GM21576 (cell line): ENCODE measurements around the gene CDHR2.
"Not testable (repeated sequence)": the region's sequence is repeated elsewhere in the genome, so short reads cannot be mapped to it uniquely, and the experiment has no call there.

ENCODE experiments used
- ATAC-seq: cut with Tn5 transposase; IDR thresholded peaks from one replicate; pipeline ENCODE4 v1.9.1; 2021; ENCODE audit warnings: mild to moderate bottlenecking, moderate library complexity; ENCODE audit not compliant: unreplicated experiment

The CDHR2 gene

DNA sequence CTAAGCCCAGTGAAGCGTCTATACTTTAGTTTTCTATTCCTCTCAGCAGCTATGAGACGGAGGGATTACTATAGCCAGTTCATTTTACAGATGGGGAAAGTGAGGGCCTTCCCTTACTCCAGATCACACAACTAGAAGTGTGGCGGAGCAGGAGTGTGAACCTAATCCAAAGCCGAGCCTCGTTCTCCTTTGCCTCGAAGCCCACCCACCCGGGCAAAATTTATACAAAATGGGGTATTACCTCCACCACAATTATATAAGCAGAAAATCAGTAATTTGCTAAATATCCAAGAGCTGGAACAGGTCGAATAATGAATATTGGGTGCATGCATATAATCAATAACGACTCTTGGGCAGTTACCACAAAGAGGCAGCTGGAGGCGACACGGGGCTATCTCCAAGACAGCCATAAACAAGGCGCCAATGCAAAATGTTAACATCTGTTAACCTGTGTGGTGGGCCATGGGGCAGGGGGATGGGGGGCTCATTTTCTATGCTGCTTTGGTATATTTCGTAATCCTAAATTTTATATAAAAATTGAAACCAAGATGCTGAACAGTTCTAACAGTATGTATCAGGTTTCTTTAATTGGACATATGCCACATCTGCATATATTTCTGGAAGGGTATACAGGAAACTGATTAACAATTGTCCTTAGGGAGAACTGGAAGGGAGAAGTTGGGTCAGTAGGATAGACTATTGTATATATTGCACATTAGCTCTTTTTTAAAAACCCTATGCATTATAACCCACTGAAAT lies 10.7 kb upstream of the CDHR2 start:
- ATAC-seq: no peak

DNA sequence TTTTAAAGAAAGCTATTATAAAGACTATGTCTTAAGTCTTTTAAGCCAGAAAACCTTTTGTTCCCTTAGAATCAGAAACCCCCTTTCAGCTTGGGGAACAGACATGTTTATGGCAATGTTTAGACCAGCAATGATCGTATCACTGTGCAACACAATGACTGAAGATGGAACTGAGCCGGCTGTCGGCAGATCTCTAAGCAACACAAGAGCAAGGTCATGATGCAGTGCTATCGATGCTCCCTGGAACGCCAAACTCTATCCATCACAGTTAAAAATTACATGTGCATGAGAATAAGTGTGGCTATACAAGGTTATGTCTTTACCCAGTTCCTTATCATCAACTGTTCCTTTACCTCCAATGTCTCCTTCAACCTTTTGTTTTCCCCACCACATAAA lies 10.2 kb upstream of the CDHR2 start:
- no peak for ATAC-seq

DNA sequence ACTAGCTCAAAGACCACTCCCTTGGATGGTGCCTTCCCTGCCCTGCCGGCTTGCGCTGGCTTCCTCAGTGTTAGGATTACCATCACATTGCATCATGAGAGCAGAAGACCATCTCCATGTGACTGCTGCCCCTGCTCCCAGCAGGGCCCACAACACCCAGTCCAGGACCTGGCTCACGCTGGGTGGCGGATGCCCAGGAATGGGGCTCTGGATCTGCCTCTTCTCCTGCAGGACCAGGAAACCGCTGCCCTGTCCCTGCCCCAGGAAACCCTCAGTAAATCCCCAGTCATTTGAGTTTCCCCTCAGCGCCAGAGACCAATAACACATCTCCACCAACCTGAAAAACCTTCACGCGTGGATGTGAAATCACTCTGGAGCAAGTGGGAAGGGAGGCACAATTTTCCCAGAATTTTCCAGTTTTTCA lies 8.7 kb upstream of the CDHR2 start:
- ATAC-seq: no peak

DNA sequence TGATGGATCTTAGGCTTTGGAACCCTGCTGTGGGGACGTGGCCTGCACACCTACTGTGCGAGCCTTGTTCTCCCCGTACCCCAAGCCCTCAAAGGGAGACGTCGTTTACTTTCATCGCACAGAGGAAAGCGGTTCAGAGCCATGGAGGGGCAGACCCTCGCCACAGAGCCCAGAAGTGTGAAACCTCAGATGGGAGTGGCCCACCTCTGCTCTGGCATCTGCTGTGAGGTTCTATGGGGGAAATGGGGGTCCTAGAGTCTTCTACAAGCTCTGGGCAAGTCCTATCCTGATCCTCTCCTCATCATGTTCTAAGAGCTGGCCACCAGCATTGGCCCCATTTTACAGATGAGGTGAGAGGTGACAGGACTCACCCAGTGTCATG lies 8.2 kb upstream of the CDHR2 start:
- no peak for ATAC-seq

DNA sequence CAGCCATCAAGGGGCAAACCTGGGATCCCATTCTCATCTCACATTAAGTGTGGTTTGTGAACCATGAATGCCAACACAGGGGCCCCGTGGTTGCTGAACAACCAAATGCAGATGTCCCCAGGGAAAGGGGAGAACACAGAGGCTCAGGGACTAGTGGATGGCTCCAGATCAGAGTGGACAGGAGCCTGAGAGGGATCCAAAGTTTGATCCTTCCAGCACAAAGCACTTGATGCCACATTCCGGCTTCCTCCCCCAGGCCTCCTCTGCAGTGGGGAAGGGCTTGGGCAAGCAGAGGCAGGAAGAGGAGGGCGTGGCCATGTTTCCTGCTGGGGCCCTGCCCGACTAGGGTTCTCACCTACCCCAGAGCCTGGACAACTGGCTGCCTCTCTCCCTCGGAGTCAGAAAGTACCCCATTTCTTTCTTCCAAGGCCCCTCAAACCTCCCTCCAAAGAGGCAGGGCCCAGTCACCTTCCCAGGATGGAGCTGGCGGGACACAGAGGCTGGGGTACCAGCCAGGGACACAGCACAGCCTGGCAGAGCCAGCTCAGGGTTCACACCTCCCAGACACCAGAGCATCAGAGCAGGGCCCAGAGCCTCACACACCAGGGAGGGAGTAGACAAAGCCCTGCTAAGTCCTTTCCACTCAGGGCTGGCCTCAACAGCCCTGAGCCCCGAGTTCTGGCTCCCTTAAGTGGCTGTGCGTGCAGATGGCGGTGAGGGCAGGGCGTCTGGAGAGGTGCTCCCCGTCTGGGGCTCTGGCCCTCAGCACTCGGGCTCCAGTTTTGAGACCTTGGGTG lies 7.6 kb upstream of the CDHR2 start:
- ATAC-seq: no peak

DNA sequence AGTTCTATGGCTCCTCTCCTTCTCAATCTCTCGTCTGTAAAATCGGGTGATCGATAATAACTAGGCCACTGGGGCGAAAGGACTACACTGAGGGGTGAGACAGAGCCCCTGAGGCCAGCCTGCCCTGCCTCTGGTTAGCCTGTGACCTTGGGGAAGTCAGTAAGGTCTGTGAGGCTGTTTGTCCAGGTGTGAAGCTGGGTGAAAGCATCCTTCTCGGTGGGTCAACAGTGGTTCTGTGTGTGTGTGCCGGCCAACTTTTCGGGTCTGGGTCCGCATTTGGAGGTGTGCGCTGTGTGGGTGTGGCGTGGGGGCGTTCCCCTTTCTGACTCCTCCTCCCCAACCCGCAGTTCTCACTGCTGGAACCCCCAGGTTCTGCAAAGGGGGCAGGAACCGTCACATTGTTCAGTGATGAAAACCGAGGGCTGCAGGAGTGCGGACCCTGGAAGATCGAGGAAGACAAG lies 7.0 kb upstream of the CDHR2 start:
- ATAC-seq: no peak

DNA sequence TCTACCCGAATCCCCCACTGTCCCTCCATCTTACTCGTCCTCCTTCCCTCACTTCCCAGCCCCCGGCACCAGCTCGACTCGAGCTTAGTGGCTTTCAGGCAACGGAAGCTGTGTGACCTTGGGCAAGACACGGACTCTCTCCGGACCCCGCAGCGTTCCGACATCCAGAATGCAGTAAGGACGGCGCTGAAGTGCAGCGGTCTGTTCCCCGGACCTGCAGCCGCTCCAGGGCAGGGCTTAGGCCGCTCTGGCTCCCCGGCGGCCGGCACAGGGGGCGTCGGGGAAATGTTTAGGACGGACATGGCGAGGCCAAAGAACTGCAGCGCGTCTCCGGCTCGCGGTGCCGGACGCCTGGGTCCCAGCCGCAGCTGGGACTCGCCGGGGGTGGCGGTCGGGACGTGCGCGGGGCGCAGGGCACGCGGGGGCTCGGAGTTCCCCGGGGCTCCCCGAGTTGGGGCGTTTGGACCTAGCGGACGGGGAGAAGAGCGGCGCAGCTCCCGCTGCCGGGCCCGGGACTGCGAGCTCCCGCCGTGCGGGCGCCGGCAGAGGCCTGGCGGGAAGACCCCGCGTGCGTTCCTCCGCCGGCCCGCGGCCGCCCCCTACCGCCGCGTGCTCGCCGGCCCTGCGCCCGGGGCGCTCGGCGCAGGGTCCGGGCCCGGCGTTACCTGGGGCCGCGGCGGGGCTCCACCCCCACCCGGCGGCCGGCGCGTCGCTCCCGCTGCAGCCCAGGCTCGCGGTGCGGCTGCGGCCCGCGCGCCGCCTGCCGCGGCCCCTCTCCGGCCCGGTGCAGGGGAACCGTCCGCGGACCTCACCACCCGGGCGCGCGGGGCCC lies 6.3 kb upstream of the CDHR2 start:
- ATAC-seq: peak; percentile 46

DNA sequence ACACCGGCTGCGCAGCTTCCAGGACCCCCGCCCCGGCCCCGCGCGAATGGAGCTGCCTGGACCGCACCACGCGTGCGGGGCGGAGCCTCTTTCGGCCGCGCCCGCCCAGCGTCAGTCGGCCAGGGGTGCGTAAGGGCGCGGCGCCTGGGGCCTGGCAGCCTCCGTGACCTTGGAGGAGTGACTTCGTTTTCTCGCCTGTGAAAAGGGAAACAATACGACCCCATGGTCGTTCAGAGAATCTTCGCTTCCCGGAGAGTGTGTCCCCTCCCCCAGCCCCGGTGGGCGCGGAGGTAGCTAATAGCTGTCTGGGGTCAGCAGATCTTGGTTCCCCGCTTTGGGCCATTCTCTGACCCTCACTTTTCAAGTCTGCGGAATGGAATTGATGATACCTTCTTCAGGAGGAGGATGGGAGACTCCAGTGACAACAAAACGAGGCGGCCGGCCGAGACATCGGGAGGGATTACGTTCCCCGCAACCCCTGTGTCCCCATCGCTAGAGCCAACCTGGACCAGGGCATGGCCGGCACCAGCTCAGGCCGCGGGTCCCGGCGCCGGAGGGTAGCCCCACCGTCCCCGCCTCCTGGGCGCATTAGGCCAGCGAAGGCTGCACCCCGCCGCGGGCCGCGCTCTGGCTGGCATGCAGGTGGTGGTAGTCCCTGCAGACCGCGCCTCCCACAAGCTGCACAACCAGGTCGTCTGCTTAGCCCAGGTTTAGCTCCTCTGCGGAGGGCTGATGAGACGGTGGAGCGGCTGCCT lies 5.5 kb upstream of the CDHR2 start:
- ATAC-seq: peak; percentile 54

DNA sequence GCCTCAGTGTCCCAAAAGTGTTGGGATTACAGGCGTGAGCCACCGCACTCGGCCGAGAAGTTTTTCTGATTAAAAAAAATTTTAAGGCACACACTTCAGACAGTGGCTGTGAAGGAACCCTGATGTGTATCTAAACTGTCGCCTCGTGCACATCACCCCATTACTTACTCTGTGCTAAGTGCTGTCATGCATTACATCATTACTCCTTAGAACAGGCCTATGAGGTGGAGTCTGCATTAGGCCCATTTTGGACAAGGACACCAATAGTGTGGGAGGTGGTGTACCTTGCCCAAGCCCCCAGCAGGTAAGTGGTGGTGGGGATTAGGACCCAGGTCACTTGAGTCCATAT lies 3.8 kb upstream of the CDHR2 start:
- ATAC-seq: no peak

DNA sequence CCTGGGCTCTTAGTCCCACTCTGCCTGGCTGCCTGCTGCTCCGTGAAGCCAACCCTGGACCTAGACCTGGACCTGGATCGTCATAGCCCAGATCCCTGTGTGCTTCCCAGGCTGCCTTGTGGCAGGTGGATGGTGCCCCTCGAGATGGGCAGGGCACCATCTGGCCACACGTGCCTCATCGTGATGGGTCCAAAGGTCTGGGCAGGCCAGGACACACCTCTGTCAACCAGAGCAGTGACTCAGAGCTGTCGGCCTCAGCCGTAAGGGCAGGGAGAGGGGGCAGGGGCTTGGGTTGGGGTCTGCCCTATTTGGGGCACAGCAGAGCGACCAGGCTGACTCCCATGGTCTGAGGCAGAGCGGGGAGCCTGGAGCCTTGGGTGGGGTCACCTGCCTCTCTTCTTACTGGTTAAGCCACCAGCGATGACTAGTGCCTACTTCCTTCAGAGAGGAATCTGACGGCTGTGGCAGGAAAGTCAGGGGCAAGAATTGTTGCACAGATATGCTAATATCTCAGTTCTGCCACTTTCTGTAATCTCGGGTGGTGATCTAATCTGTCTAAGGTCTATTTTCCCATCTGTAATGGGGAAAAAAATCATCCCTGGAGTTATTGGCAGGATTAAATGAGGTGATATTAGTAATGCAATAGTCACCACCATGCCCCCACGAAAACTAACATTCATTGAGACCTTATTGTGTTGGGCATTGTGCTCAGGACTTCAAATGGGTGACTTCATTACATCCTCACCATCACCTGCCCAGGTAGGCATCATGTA lies 3.2 kb upstream of the CDHR2 start:
- ATAC-seq: no peak

DNA sequence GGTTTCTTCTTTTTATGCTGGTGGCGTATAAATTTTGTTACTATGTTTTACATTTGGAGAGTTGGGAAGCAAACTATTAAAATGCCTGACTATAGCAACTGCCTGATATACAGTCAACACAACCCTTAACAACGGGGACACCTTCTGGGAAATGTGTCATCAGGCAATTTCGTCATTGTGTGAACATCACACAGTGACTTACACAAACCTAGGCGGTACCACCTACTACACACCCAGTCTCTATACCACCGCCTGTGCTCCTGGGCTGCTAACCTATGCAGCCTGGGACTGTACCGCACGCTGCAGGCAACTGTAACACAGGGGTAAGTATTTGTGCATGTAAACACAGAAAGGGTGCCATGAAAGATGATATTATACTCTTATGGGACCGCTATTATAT lies 1.3 kb upstream of the CDHR2 start:
- ATAC-seq: no peak

DNA sequence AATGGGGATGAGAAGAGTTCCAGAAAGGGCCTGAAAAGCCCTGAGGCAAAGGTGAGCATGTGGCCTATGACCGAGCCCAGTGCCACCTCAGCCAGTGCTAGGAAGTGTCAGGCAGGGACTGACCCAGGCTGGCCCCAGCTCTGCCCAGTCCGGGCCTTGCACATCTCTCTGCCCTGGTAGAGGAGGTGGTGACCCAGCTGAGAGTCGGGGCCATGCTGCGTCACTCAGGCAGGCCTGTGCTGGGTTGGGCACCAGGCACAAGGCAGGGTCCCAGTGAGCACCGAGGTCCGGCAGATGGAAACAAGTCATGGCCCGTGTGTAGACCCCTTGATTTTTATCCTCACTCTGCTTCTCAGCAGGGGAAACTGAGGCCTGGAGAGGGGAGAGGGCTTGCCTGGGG lies 729 bp downstream of the CDHR2 start:
- ATAC-seq: no peak

DNA sequence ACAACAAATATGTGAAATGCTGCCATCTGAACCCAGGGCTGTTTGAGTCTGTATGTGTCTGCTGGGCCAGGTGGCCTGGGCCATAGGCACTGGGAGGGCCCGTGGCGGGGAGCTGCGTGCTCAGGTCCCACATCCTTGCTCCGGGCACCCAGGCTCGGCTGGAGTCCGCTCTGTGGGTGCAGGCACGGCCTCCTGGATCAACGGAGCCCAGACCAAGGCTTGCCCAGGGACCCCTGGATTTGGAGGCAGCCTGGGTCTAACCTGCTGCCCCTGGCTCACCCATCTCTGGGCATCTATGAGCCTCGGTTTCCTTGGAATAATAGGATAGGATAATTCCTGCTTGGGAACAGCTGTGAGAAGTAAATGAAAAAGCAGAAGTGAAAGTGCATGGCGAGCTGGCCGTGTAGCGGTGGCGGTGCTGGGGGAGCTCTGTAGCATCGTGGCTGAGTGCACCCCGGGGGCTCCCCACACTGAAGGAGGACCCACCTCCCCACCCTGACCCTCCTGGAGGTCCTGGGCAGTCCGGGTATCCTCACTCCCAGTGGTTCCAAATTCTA lies 1.2 kb downstream of the CDHR2 start:
- no peak for ATAC-seq

DNA sequence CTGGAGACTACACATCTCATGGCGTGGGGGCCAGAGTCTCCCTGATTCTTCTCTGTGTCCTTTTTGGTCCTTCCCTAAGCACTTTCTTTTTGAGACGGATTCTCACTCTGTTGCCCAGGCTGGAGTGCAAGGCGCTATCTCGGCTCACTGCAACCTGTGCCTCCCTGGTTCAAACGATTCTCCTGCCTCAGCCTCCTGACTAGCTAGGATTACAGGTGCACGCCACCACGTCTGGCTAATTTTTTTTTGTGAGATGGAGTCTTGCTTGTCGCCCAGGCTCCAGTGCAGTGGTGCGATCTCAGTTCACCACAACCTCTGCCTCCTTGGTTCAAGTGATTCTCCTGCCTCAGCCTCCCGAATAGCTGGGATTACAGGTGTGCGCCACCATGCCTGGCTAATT lies 1.8 kb downstream of the CDHR2 start:
- ATAC-seq: not testable (repeated sequence)

DNA sequence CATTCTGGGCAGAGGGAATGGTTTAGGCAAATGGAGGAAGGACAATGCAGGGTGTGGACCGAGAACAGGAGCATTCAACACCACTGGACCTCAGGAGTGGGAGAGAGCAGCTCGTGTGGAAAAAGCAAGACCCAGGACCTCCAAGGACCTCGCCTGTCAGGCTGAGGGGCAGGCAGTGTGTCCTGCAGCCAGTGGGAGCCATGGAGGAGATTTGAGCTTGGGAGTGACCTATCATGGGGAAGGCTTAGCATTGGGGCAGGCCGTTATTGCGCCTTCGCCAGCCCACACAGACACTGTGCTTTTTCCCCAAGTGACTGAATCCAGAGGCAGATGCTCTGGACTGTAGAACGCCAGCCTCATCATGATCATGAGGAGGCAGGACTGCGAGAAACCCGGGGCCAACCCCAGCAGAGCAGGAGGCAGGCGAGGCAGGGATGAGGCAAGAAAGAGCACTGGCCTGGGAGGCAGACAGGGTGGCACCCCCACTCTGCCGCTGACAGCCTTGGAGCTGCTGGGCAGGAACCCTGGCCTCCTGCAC lies 3.3 kb downstream of the CDHR2 start:
- no peak for ATAC-seq

DNA sequence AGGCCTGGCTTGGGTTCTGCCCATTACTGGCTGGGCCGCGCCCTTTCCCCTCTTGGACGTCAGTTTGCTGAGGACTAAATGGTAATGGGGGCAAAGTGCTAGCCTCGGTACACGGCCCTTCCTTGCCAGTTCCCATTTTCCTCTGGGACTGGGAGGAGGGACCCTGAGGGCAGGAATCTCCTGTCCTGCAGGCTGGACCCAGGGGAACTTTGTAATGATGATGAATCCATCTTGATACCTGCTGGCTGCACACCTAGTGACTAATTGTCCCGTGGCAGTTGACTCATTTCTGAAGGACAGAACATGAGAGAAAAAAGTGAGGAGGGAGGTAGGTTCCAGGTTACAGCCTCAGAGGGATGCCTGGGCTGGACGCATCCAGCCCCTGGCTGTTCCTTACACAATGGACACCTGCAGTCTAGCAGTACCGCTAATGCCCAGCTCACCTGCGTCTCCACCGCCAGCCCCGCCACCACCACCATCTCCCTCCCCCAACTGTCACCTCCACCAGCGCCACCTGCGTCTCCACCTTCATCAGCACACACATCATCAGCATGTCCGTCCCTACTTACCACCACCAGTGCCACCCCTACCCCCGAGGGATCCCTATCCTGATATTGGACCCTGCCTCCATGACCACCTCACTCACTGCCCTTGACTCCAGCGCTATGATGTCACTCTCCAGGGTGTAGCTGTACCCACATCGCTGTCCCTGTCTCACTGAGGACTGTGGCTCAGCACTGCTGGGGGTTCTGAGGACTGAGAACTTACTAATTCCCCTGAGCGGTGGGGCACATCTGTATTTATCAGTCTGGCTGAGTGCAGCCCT lies 4.3 kb downstream of the CDHR2 start:
- ATAC-seq: no peak

DNA sequence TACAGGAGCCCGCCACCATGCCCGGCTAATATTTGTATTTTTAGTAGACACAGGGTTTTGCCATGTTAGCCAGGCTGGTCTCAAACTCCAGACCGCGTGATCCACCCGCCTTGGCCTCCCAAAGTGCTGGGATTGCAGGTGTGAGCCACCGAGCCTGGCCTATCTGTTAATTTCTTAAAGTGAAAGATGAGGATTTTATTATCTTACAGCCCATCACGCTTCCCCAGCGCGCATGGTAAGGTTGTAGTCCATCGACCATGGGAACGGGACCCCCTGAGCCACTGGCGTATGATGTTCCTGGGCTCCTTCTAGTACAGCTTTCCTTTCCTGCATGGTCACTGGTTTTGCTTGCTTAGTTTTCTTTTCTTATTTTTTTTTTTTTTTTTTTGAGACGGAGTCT lies 8.7 kb downstream of the CDHR2 start:
- no peak for ATAC-seq

DNA sequence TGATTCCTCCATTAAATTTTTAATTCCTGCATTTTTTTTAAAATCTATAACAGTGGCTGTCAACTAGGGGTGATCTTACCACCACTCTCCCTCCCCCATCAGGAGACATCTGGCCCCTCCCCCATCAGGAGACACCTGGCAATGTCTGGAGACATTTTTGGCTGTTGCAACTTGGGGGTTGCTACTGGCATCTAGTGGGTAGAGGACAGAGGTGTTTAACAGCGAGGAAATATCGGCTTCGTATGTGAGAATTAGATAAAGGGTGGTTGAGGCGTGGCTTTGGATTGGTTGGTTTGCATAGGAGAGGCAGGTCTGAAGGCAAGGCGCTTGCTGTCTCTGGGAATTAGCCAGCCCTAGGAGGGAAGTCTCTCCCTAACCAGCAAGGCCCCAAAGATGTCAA lies 10.5 kb downstream of the CDHR2 start:
- ATAC-seq: no peak

DNA sequence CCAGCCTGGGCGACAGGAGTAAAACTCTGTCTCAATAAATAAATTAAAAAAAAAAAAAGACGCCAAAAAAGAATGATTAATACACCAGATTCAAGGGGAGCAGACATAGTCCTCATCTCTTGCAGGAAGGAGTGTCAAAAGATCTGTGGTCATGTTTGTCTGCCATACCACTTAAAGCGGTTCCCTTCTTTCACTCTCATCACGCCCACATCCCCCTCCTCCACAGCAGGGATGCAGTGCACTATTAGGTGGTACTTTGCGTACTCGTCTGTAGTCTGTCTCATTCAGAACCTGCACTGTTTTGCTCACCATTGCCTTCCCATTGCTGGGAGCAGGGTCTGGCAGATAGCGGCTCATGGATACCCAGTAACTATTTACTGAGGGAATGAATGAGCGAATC lies 11.2 kb downstream of the CDHR2 start:
- no peak for ATAC-seq
